MCF 10A (cell line): ENCODE results near the gene HAGHL. TPM values are rescaled to one million over a fixed set of nuclear protein-coding genes. Genes with fewer than 3 reads are reported as not detected.

Experiments
- BruUV-seq: library from RNA; stranded (reverse); fragments of 400-500 nt; replicated peaks from 2 replicates; lab custom pipeline; 2021; lab: Mats Ljungman, UMichigan
- CTCF ChIA-PET: fragments of 300-600 bp; sonication (Branson Sonifier 250); formaldehyde crosslinking; extraction: SDS; loops from one replicate; lab custom pipeline; 2021; ENCODE audit warnings: antibody characterized with exemption, inconsistent platforms; lab: Yijun Ruan, JAX
- POLR2A ChIA-PET: fragments of 300-600, 350-650 bp; sonication (Branson Sonifier 250); formaldehyde crosslinking; extraction: SDS; loops from one replicate; lab custom pipeline; 2020; ENCODE audit warnings: antibody characterized with exemption, inconsistent platforms; lab: Yijun Ruan, JAX
- DNase-seq: peaks from one replicate; pipeline ENCODE4 v3.0.0-alpha.2; 2018; ENCODE audit not compliant: unreplicated experiment
- H3K27ac Mint-ChIP-seq: one replicate; pipeline ENCODE4 v1.8.0; 2022; ENCODE audit warnings: mild to moderate bottlenecking, low read depth, mixed read lengths; ENCODE audit not compliant: unreplicated experiment
- H3K27me3 Mint-ChIP-seq: one replicate; pipeline ENCODE4 v1.8.0; 2022; ENCODE audit warnings: mixed read lengths; ENCODE audit not compliant: insufficient read depth, unreplicated experiment
- H3K36me3 Mint-ChIP-seq: one replicate; pipeline ENCODE4 v1.8.0; 2022; ENCODE audit warnings: mild to moderate bottlenecking, moderate library complexity, mixed read lengths; ENCODE audit not compliant: insufficient read depth, unreplicated experiment
- H3K4me1 Mint-ChIP-seq: one replicate; pipeline ENCODE4 v1.8.0; 2022; ENCODE audit warnings: mixed read lengths; ENCODE audit not compliant: insufficient read depth, unreplicated experiment
- H3K4me3 Mint-ChIP-seq: one replicate; pipeline ENCODE4 v1.8.0; 2022; ENCODE audit warnings: mild to moderate bottlenecking, moderate library complexity, mixed read lengths; ENCODE audit not compliant: unreplicated experiment
- H3K9me3 Mint-ChIP-seq: one replicate; pipeline ENCODE4 v1.8.0; 2022; ENCODE audit warnings: mixed read lengths; ENCODE audit not compliant: unreplicated experiment
- intact Hi-C: fragments of 100-400 bp; cut with micrococcal nuclease; formaldehyde crosslinking; loops from 2 replicates; pipeline ENCODE4 v1.14.1; 2022
- total RNA-seq: library from RNA; stranded (reverse); gene quantifications from 2 replicates; pipeline ENCODE4 v1.2.3, GENCODE V29; 2022
- TF ChIP-seq, protein P1 (sequence below): fragments of 200-600 bp; IDR thresholded peaks from one replicate; pipeline ENCODE4 v1.8.0; 2022; ENCODE audit warnings: antibody characterized with exemption, mild to moderate bottlenecking; ENCODE audit not compliant: unreplicated experiment

HAGHL gene
- total RNA-seq, 1 experiment from 2014 or later = 24.5 TPM

DNA sequence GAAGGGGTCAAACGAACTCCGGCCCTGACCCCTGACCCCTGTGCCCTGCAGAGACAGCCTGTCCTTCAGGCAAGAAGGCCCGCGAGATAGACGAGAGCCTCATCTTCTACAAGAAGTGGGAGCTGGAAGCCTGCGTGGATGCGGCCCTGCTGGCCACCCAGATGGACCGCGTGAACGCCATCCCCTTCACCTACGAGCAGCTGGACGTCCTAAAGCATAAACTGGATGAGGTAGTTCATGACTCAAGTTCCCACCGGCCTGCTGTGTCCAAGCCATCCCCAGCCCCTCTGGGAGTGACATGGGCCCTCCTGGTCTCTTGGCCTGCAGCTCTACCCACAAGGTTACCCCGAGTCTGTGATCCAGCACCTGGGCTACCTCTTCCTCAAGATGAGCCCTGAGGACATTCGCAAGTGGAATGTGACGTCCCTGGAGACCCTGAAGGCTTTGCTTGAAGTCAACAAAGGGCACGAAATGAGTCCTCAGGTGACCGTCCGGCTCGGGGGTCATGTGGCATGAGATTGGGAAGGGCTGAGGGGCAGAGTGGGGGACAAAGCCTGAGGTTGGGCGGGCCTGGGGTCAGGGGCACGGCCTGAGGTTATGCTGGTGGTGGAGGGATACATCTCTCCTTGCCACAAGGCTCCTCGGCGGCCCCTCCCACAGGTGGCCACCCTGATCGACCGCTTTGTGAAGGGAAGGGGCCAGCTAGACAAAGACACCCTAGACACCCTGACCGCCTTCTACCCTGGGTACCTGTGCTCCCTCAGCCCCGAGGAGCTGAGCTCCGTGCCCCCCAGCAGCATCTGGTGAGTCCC lies 39.3 kb downstream of the HAGHL start:
- ChIA-PET POLR2A (no interaction called here), CTCF (interaction anchor here (1.0 kb wide), 1 partner anchor 10 kb away, joined by 3 read pairs; no protein-coding TSS in a partner anchor)
- Mint-ChIP-seq H3K36me3 (no peaks in the 10 kb centered on the region), H3K9me3 (no peaks in the 10 kb centered on the region), H3K4me1 (peaks cover 5% of the 10 kb centered on the region), H3K27me3 (no peaks in the 10 kb centered on the region), H3K27ac (no peak overlapping the region), H3K4me3 (no peak overlapping the region)
- no TSS peak for BruUV-seq
- intact Hi-C loops = no loop called here
- TF ChIP-seq, protein P1, sequence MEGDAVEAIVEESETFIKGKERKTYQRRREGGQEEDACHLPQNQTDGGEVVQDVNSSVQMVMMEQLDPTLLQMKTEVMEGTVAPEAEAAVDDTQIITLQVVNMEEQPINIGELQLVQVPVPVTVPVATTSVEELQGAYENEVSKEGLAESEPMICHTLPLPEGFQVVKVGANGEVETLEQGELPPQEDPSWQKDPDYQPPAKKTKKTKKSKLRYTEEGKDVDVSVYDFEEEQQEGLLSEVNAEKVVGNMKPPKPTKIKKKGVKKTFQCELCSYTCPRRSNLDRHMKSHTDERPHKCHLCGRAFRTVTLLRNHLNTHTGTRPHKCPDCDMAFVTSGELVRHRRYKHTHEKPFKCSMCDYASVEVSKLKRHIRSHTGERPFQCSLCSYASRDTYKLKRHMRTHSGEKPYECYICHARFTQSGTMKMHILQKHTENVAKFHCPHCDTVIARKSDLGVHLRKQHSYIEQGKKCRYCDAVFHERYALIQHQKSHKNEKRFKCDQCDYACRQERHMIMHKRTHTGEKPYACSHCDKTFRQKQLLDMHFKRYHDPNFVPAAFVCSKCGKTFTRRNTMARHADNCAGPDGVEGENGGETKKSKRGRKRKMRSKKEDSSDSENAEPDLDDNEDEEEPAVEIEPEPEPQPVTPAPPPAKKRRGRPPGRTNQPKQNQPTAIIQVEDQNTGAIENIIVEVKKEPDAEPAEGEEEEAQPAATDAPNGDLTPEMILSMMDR = no peak
- DNase-seq = no peak

DNA sequence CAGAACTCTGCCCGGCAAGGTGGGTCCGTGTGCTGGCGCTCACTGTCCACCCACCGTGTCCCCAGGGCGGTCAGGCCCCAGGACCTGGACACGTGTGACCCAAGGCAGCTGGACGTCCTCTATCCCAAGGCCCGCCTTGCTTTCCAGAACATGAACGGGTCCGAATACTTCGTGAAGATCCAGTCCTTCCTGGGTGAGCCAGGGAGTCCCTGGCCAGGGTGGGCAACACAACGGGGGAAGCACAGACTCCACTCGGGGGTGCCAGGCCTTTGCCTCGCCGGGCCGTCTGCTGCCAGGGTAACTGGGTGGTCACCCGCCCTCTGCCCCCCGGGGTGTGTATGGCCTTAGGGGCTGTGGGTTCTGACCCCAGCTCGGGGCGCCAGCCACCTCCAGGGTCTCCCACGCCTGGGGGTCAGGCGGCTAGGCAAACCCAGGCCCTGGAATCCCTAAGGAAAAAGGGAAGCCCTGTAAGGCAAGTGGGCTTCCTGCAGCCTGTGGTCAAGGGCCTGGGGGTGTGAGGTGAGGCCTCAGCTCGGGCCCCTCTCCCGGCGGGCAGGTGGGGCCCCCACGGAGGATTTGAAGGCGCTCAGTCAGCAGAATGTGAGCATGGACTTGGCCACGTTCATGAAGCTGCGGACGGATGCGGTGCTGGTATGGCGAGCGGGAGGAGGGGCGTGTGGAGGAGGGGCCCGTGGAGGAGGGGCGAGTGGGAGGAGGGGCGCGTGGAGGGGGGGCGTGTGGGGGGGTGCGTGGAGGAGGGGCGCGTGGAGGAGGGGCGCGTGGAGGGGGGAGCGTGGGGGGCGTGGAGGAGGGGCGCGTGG lies 40.1 kb downstream of the HAGHL start:
- Mint-ChIP-seq H3K27me3 (no peaks in the 10 kb centered on the region), H3K4me1 (no peaks in the 10 kb centered on the region), H3K27ac (no peak overlapping the region), H3K36me3 (no peaks in the 10 kb centered on the region), H3K9me3 (no peaks in the 10 kb centered on the region), H3K4me3 (no peak overlapping the region)
- POLR2A ChIA-PET = no interaction called here
- DNase-seq = no peak
- intact Hi-C loops = no loop called here
- CTCF ChIA-PET = no interaction called here
- TF ChIP-seq, protein P1 = no peak
- BruUV-seq = no TSS peak

DNA sequence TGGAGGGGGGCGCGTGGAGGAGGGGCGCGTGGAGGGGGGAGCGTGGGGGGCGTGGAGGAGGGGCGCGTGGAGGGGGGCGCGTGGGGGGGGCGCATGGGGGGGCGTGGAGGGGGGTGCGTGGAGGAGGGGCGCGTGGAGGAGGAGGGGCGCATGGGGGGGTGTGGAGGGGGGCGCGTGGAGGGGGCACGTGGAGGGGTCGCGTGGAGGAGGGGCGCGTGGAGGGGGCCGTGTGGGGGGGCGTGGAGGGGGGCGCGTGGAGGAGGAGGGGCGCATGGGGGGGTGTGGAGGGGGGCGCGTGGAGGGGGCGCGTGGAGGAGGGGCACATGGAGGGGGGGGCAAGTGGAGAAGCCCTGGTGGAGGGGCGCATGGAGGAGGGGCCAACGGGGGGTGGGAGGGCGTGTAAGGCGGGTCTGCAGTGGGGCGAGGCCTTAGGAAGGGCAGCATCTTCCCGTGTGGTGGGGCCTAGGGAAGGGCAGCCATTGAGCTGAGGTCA lies 40.9 kb downstream of the HAGHL start:
- TF ChIP-seq, protein P1 = no peak
- no peak overlapping the region for H3K4me3 Mint-ChIP-seq
- no peaks in the 10 kb centered on the region for H3K36me3 Mint-ChIP-seq
- CTCF ChIA-PET = no interaction called here
- no peak for DNase-seq
- POLR2A ChIA-PET = no interaction called here
- no TSS peak for BruUV-seq
- no peak overlapping the region for H3K27ac Mint-ChIP-seq
- intact Hi-C loops = no loop called here
- H3K4me1 Mint-ChIP-seq = no peaks in the 10 kb centered on the region
- H3K9me3 Mint-ChIP-seq = no peaks in the 10 kb centered on the region
- H3K27me3 Mint-ChIP-seq = no peaks in the 10 kb centered on the region

DNA sequence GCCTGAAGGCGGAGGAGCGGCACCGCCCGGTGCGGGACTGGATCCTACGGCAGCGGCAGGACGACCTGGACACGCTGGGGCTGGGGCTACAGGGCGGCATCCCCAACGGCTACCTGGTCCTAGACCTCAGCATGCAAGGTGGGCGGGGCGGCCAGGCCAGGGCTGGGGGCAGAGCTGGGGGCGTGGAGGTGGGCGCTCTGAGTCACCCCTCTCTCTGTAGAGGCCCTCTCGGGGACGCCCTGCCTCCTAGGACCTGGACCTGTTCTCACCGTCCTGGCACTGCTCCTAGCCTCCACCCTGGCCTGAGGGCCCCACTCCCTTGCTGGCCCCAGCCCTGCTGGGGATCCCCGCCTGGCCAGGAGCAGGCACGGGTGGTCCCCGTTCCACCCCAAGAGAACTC lies 41.5 kb downstream of the HAGHL start:
- Mint-ChIP-seq H3K27ac (no peak overlapping the region), H3K4me1 (no peaks in the 10 kb centered on the region), H3K27me3 (no peaks in the 10 kb centered on the region), H3K4me3 (no peak overlapping the region), H3K36me3 (no peaks in the 10 kb centered on the region), H3K9me3 (no peaks in the 10 kb centered on the region)
- no TSS peak for BruUV-seq
- POLR2A ChIA-PET = interaction anchor here (0.6 kb wide), 1 partner anchor 42 kb away, joined by 4 read pairs; the partner anchor contains the start of gene CCDC78
- CTCF ChIA-PET = no interaction called here
- DNase-seq = no peak
- TF ChIP-seq, protein P1 = no peak
- intact Hi-C loops = no loop called here
